GF-D8 (cell line): Measurements from ENCODE around the gene ACAT2.
"Not testable (repeated sequence)": the region's sequence is repeated elsewhere in the genome, so short reads cannot be mapped to it uniquely, and the experiment has no call there.

Experiments used
- DNase-seq: peaks from one replicate; lab custom pipeline; 2025; lab: John Stamatoyannopoulos, UW

The ACAT2 gene

DNA sequence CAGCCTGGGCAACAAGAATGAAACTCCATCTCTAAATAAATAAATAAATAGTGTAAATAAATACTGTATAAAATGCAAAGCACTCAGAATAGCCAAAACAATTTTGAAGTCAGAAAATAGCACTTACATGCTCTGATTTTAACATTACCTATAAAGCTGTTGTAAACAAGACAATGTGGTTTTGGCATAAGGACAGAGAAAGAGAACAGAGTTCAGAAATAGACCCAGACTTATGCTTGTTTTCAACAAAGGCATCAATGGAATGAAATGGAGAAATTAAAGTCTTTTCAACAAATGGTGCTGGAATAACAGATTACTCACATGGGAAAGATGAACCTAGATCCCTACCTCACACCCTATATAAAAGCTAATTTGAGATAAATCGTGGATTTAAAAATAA lies 10.4 kb downstream of the ACAT2 start:
- no peak for DNase-seq

DNA sequence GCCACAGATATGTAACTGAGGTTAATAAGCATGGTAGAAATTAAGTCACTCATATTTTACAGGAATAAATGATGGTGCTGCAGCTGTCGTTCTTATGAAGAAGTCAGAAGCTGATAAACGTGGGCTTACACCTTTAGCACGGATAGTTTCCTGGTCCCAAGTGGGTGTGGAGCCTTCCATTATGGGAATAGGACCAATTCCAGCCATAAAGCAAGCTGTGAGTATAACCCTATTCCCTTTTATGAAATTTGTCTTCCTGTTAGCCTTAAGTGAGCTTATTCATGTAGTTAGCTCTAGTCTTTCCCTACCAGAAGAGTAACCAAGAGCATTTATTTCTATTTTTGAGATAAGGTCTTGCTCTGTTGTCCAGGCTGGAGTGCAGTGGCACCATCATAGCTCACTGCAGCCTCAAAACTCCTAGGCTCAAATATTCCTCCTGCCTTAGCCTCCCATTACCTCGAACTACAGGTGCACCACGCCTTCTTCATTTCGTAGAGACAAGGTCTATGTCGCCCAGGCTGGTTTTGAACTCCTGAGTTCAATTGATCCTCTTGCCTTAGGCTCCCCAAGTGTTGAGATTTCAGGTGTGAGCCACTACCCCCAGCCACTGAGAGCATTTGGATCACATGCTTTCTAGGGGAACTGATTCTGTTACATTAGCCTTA lies 15.5 kb downstream of the ACAT2 start:
- DNase-seq, result no peak

DNA sequence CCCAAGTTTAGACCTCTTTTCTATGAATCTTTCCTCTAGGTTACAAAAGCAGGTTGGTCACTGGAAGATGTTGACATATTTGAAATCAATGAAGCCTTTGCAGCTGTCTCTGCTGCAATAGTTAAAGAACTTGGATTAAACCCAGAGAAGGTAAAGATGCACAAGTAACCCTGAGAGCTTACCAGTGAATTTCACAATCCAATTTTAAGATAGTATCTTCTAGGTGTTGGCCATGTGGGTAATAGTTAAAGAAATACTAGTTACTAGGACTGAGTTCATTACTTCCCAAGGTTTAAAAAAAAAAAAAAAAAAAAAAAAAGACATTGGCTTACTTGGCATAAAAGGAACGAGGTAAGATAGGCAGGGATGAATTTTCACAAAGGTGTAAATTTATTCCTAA lies 16.3 kb downstream of the ACAT2 start:
- DNase-seq, result no peak

- DNase-seq, result no peak
These were observed 16.8 kb downstream of the ACAT2 start for GRCh38 chr6:159778542-159779103.

GRCh38 chr6:159788276-159788675 lies 26.4 kb downstream of the ACAT2 start:
- DNase-seq, result no peak

DNA sequence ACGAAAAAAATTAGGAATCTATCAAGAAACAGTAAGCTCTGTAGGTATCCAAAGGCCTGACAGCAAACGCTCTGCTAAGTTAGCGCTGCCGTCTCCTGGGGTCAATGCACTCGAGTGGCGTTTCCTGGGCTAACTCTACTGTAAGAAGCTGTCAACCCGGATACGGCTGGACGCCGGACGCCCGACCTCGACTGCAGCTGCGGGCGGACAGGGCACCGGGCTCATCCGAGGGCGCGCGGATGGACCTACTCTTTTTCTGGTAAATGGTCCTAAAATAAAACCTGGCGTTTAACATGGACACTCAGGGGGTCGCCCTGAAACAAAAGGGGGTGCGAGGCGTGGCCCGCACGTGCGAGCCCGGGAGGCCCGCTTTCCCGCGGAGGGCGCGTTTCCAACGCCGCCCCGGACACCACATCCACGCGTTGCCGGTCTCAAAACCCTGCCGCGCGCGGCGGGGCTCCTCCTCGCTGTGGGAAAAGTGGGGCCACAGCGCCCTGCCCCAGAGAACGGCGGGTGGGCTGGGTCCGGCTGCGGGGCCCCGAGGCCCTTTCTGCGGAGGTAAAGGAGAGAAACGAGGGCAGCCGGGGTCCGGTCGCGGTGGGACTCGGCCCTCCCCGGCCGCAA lies 27.0 kb downstream of the ACAT2 start:
- no peak for DNase-seq

DNA sequence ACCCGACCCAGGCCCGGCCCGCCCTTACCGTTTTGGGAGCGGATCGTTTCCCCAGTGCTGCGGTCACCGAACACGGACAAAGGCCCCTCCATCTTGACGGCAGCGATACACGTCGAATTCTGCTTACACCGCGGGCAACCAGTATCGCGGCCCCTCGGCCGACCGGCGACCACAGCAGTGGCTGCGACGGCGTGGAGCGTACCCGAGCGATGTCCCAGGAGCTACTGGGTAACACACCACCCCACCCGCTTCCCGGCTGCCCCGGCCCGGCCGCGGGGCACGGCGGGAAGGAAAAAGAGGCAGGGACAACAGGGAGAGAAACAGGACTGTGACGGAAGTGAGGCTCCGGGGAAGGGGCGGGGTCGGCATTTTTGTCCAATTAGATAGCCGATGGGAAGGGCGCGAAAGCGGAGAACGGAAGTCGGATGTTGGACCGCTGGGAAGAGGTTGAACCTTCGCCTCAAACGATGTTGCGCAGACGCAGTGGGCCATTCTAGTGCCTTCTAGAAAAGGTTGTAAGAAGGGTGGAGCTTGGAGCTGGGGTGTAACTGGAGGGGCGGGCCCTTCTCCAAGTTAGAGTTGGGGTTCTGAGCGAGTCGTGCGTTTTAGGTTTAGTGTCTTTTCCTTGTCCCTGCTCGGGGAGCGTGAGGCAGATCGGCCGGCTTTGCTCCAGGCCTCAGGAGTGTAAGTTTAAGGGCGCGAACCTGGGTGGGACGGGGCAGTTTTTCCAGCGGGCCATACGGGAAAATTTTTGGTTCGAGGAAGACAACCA lies 27.7 kb downstream of the ACAT2 start, which contains the start of gene TCP1:
Gene TCP1 (minus strand): TSS at position 226 of the 772 bp plus-strand sequence. CDS start 134 bp downstream, at position 92.
- DNase-seq, result peak; percentile 98

- peak; percentile 95 for DNase-seq
These were observed 28.5 kb downstream of the ACAT2 start, which contains the start of gene MRPL18 for GRCh38 chr6:159790149-159790955. MRPL18 (plus strand) TSS chr6:159790467; CDS start chr6:159790588, 121 bp downstream.

- DNase-seq, result no peak
These were observed 29.2 kb downstream of the ACAT2 start for GRCh38 chr6:159790956-159791598.

DNA sequence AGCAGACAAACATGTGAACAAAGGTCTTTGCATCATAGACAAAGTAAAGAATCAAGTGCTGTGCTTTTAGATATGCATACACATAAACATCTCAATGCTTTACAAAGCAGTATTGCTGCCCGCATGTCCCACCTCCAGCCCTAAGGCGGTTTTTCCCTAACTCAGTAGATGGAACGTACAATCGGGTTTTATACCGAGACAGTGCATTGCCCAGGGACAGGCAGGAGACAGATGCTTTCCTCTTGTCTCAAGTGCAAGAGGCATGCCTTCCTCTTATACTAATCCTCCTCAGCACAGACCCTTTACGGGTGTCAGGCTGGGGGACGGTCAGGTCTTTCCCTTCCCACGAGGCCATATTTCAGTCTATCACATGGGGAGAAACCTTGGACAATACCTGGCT lies 33.1 kb downstream of the ACAT2 start:
- not testable (repeated sequence) for DNase-seq

DNA sequence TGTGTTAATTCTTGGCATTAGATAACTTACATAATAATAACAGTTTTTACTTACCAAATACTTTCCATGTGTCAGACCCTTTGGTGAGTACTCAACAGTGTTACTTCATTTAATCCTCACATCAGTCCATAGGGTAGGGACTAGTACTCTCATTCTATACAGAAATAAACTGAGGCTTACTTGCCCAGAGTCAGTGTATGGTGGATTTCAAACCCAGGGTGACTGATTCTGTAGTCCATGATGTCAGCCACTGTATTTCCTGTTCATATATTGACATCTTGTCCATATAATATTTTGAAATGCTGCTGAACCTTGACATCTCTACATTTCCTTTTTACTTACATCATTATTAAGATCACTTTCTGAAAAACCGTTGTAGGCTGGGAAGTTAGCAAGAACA lies 35.7 kb downstream of the ACAT2 start:
- no peak for DNase-seq

DNA sequence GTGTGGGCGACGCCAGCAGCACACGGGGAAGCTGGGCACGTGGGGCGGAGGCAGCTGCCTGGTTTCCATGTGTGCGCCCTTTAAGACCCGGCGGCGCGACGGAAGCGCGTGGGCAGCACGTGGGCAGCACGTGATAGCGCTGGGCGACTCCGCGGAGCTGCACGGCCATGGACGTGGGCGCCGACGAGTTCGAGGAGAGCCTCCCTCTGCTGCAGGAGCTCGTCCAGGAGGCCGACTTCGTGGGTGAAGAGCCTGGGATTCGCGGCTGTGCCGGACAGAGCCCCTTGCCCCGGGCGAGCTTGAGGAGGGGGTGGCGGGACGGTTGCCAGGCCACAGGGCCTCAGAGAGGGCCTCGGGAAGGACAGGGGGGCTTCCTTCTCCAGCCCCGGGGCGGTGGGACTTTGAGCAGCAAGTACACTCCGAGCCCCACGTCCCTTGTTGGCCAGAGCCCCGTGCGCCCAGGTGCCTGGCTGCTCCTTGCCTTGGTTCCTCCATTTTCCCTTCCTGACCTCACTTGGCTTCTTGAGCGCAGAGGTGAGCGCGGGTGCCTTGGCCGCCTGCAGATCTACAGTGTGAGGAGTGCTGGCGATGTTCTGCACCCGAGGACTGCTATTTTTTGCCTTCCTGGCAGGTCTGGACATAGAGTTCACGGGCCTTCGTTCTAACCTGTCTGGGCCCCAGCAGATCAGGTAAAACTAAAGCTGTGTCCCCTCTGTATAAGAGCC lies 38.5 kb downstream of the ACAT2 start, which contains the start of gene PNLDC1:
Gene PNLDC1 (plus strand): TSS at position 136 of the 725 bp plus-strand sequence. CDS start 32 bp downstream, at position 168.
- DNase-seq, result no peak

DNA sequence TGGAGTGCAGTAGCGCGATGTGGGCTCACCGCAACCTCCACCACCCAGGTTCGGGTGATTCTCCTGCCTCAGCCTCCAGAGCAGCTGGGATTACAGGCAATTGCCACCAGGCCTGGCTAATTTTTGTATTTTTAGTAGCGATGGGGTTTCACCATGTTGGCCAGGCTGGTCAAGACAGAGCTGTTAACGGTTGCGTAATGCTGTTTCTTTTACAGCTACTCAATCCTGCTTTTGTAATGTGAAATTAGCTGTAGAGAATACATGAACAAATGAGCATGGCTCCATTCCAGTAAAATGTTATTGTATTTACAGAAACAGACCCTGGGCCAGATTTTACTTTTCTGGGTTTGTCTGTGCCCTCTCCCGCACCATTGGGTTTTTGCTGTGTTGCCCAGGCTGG lies 40.1 kb downstream of the ACAT2 start:
- DNase-seq, result no peak

GRCh38 chr6:159804504-159804903 lies 42.7 kb downstream of the ACAT2 start:
- DNase-seq, result no peak

GRCh38 chr6:159805440-159806020 lies 43.7 kb downstream of the ACAT2 start:
- DNase-seq, result no peak

DNA sequence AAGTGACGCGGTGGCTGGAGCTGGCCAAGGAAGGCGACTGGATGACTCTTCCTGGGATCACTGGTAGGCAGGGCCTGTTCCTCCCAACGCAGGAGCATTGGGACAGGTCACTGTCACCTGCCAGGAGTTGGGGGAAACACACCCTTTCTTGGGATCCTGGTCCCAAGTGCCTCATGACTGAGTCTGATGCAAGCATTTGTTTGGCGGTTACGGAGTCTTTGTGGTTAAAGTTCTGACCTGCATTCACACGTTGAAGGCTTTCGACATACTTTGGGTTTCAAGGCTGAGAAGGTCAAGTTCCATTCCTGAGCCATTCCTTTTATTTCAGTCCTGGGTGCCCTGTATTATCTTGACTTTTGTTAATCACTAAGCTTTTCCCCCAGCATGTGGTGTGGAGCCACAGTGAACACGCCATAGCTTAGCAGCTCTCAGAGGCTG lies 44.2 kb downstream of the ACAT2 start:
- DNase-seq, result peak; percentile 52

GRCh38 chr6:159807150-159807858 lies 45.5 kb downstream of the ACAT2 start:
- no peak for DNase-seq

DNA sequence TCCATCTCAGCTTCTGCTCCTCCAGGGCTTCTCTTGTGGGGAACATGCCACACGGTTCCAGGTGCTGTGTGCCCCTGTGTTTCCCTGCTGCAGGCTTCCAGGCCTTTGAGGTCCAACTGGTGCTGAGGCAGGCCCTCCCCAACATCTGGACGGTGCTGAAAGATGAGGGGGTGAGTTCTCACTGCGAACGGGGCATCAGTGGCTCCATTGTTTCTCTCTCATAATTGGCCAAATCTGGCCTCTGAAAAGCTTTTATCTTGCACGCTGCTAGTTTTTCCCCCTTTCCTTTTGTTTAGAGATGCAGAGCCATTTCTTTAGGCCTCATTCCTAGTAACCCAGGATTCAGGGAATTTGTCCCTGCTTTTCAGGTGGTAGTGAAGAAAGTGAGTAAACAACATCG lies 46.8 kb downstream of the ACAT2 start:
- DNase-seq, result no peak

DNA sequence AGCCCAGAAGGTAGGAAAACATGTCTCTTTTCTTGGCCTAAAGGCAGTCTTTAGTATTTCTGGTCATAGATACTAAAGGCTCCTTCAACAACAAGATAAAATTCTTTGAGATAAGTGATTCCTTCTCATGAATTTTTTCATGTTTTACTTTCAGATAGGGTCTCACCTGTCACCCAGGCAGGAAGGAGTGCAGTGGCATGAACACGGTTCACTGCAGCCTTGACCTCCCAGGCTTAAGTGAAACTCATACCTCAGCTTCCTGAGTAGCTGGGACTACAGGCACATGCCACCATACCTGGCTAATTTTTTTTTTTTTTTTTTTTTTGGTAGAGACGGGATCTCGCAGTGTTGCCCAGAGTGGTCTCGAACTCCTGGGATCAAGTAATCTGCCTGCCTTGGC lies 47.3 kb downstream of the ACAT2 start:
- DNase-seq, result no peak
